Activated CD8-positive, alpha-beta T cell treated with anti-CD3 and anti-CD28 coated beads for 36 hours (primary cell): ENCODE results near the gene DAGLB. TPM values are rescaled to one million over a fixed set of nuclear protein-coding genes. Genes with fewer than 3 reads are reported as not detected.

Source experiments
- ATAC-seq: fragments of 200-7000 bp; cut with Tn5 transposase; one replicate; pipeline ENCODE4 v1.10.0; 2021; ENCODE audit warnings: mild to moderate bottlenecking, moderate library complexity
- CTCF ChIA-PET: fragments of 350-600 bp; sonication (Branson Sonifier 250); formaldehyde crosslinking; loops from one replicate; lab custom pipeline; 2021; ENCODE audit warnings: antibody characterized with exemption; lab: Charles Lee
- POLR2A ChIA-PET: fragments of 350-600 bp; sonication (Branson Sonifier 250); formaldehyde crosslinking; loops from one replicate; lab custom pipeline; 2021; ENCODE audit warnings: antibody characterized with exemption; lab: Charles Lee
- DNase-seq: peaks from one replicate; pipeline ENCODE4 v3.0.0-alpha.2; 2020
- H3K27ac Mint-ChIP-seq: one replicate; pipeline ENCODE4 v1.8.0; 2021; ENCODE audit warnings: mild to moderate bottlenecking, mixed read lengths
- H3K27me3 Mint-ChIP-seq: one replicate; pipeline ENCODE4 v1.8.0; 2021; ENCODE audit warnings: mixed read lengths
- H3K36me3 Mint-ChIP-seq: one replicate; pipeline ENCODE4 v1.8.0; 2021; ENCODE audit warnings: low read depth, mixed read lengths
- H3K4me1 Mint-ChIP-seq: one replicate; pipeline ENCODE4 v1.8.0; 2021; ENCODE audit warnings: low read depth, mixed read lengths
- H3K4me3 Mint-ChIP-seq: one replicate; pipeline ENCODE4 v1.8.0; 2021; ENCODE audit warnings: mild to moderate bottlenecking, moderate library complexity, mixed read lengths
- H3K9me3 Mint-ChIP-seq: one replicate; pipeline ENCODE4 v1.8.0; 2021; ENCODE audit warnings: mixed read lengths
- intact Hi-C: fragments of 100-400 bp; cut with micrococcal nuclease; formaldehyde crosslinking; loops from one replicate; pipeline ENCODE4 v1.10.0; 2022
- total RNA-seq, 2 experiments: library from RNA; stranded (reverse); gene quantifications; one replicate each; pipeline ENCODE4 v1.2.3, GENCODE V29; 2021
- TF ChIP-seq, protein P1 (sequence below): fragments of 200-600 bp; IDR thresholded peaks from one replicate; pipeline ENCODE4 v1.8.0; 2022; ENCODE audit warnings: antibody characterized with exemption, mild to moderate bottlenecking

The DAGLB gene
- total RNA-seq, 2 experiments from 2014 or later: 17.7 to 20.2 TPM

- no peaks in the 10 kb centered on the region for H3K9me3 Mint-ChIP-seq
- no peak overlapping the region for H3K4me3 Mint-ChIP-seq
- peaks cover 22% of the 10 kb centered on the region for H3K4me1 Mint-ChIP-seq
- TF ChIP-seq, protein P1, sequence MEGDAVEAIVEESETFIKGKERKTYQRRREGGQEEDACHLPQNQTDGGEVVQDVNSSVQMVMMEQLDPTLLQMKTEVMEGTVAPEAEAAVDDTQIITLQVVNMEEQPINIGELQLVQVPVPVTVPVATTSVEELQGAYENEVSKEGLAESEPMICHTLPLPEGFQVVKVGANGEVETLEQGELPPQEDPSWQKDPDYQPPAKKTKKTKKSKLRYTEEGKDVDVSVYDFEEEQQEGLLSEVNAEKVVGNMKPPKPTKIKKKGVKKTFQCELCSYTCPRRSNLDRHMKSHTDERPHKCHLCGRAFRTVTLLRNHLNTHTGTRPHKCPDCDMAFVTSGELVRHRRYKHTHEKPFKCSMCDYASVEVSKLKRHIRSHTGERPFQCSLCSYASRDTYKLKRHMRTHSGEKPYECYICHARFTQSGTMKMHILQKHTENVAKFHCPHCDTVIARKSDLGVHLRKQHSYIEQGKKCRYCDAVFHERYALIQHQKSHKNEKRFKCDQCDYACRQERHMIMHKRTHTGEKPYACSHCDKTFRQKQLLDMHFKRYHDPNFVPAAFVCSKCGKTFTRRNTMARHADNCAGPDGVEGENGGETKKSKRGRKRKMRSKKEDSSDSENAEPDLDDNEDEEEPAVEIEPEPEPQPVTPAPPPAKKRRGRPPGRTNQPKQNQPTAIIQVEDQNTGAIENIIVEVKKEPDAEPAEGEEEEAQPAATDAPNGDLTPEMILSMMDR: no peak
- DNase-seq (no peak), ATAC-seq (no peak)
- H3K27ac Mint-ChIP-seq: no peak overlapping the region
- intact Hi-C loops: no loop called here
- H3K27me3 Mint-ChIP-seq: no peaks in the 10 kb centered on the region
- ChIA-PET POLR2A (no interaction called here), CTCF (interaction anchor here (1.0 kb wide), 1 partner anchor 15 kb away, joined by 3 read pairs; the partner anchor contains the start of gene DAGLB)
- peaks cover 17% of the 10 kb centered on the region for H3K36me3 Mint-ChIP-seq
Measured at GRCh38 chr7:6432781-6433180, 15.0 kb downstream of the DAGLB start.

DNA sequence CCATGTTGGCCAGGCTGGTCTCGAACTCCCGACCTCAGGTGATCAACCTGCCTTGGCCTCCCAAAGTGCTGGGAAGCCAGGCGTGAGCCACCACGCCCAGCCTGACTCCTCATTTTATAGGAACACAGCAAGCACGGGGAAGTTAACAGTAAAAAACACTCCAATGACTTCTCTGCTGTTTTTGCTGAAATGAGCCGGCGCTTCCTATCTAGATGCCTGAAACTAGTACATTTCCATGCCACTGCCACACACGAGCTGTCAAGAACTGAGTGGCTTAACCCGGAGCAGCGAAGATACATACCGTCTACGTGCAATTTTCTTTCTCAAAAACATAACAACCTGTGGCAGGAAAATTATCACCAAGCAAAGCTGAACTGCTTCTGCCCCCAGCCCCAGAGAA is 16.8 kb downstream of the DAGLB start:
- CTCF ChIA-PET: interaction anchor here (1.2 kb wide), 1 partner anchor 15 kb away, joined by 3 read pairs; no protein-coding TSS in a partner anchor
- no peak overlapping the region for H3K27ac Mint-ChIP-seq

GRCh38 chr7:6430271-6430940 is 17.3 kb downstream of the DAGLB start:
- ChIA-PET CTCF (interaction anchor here (0.6 to 1.2 kb wide), 2 partner anchors 15 to 417 kb away, joined by 3 read pairs; no protein-coding TSS in a partner anchor), POLR2A (no interaction called here)
- H3K36me3 Mint-ChIP-seq: peaks cover 13% of the 10 kb centered on the region
- intact Hi-C loops: no loop called here
- DNase-seq: peak; percentile 38
- H3K27me3 Mint-ChIP-seq: no peaks in the 10 kb centered on the region
- H3K4me1 Mint-ChIP-seq: peaks cover under 1% of the 10 kb centered on the region
- H3K9me3 Mint-ChIP-seq: no peaks in the 10 kb centered on the region
- TF ChIP-seq, protein P1: no peak
- no peak overlapping the region for H3K4me3 Mint-ChIP-seq
- ATAC-seq: peak; percentile 69
- no peak overlapping the region for H3K27ac Mint-ChIP-seq

More for the DNA sequence above, 16.8 kb downstream of the DAGLB start:
- intact Hi-C loops: no loop called here
- Mint-ChIP-seq H3K36me3 (peaks cover 10% of the 10 kb centered on the region), H3K9me3 (no peaks in the 10 kb centered on the region), H3K27me3 (no peaks in the 10 kb centered on the region), H3K4me3 (no peak overlapping the region), H3K4me1 (peaks cover 6% of the 10 kb centered on the region)
- ATAC-seq (no peak), DNase-seq (no peak)
- POLR2A ChIA-PET: no interaction called here
- TF ChIP-seq, protein P1: no peak

DNA sequence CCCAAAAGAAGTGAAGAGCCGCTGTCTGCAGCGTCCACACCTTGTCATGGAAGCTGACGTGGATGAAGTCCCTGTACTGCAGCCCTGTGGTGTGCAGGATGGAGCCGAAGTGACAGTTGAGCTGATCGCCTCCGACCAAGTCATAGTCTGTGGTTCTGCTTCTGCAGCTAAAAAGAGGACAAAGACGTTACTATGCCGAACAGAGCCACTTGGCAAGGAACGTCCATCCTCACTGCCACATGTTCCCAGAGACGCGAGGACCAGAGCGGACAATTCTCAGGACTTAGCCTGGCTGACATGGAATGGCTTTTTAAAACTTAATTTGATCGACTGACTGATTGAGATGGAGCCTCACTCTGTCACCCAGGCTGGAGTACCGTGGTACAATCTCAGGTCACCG is 21.8 kb downstream of the DAGLB start:
- Mint-ChIP-seq H3K27me3 (no peaks in the 10 kb centered on the region), H3K36me3 (peaks cover 25% of the 10 kb centered on the region), H3K4me1 (no peaks in the 10 kb centered on the region), H3K9me3 (no peaks in the 10 kb centered on the region), H3K4me3 (no peak overlapping the region), H3K27ac (no peak overlapping the region)
- TF ChIP-seq, protein P1: no peak
- CTCF ChIA-PET: no interaction called here
- intact Hi-C loops: no loop called here
- DNase-seq: no peak
- POLR2A ChIA-PET: no interaction called here
- ATAC-seq: no peak

DNA sequence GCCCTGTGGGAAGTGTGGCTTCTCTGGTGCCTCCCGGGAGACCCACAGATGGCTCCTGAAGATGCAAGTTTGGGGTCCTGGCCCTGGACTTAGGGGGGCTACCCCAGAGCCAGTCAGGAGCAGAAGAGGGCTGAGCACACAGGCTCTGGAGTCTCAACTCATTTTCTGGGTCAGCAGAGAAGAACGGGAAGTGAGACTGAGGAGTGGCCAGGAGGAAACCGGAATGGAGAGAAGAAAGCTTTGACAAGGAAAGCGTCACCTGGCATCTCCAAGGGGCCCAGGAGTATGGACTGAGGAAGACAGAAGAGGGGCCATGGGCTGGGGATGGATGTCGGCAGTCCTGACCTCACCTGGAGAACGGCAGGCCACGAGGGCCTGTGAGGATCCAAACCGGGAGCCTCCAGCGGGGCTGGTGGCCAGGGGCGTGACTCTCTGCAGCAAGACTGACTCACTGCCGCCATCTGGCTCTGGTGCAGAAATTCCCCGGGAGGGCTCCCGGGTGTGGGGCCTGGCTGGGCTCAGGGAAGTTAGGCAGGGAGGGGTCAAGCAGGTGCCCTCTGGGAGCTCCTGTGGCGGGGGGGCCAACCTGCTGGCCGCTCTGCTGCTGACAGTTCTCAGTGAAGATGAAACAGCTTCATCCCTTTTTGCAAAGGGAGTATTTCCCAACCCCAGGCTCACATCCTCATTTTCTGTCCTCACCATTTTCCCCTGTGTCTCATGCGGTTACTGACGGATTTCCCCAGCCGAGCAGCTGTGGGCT is 23.6 kb downstream of the DAGLB start:
- H3K36me3 Mint-ChIP-seq: peaks cover 22% of the 10 kb centered on the region
- H3K4me3 Mint-ChIP-seq: no peak overlapping the region
- intact Hi-C loops: no loop called here
- H3K27me3 Mint-ChIP-seq: no peaks in the 10 kb centered on the region
- H3K4me1 Mint-ChIP-seq: no peaks in the 10 kb centered on the region
- ChIA-PET CTCF (no interaction called here), POLR2A (interaction anchor here (0.6 kb wide), 1 partner anchor 83 kb away, joined by 3 read pairs; no protein-coding TSS in a partner anchor)
- H3K27ac Mint-ChIP-seq: no peak overlapping the region
- TF ChIP-seq, protein P1: no peak
- no peak for ATAC-seq
- DNase-seq: no peak
- no peaks in the 10 kb centered on the region for H3K9me3 Mint-ChIP-seq
